Transverse colon (tissue), 3 donors: ENCODE measurements around the gene PLXDC2.

Source experiments
- CTCF ChIP-seq, 5 experiments: fragments of 200-600 bp in 3 of 5; fragments of 450-650 bp in 2 of 5; sonication (generic) in 3 of 5; IDR thresholded peaks; 1 replicate in 2 of 5; 2 replicates in 3 of 5; pipeline ENCODE4 v1.5.1; 2016 to 2017; ENCODE audit warnings: antibody characterized with exemption in 5 of 5, inconsistent platforms in 3 of 5, mild to moderate bottlenecking in 2 of 5, moderate library complexity in 1 of 5
- POLR2A ChIP-seq: fragments of 450-650 bp; IDR thresholded peaks from one replicate; pipeline ENCODE4 v1.6.1; 2016; ENCODE audit warnings: antibody characterized with exemption, mild to moderate bottlenecking, moderate library complexity

GRCh38 chr10:20004087-20004523 is 187.9 kb downstream of the PLXDC2 start:
- no peak for TF ChIP-seq CTCF (IDR thresholded peaks at IDR 0.05)
- TF ChIP-seq POLR2A, result no peak
